Left ventricle myocardium inferior (tissue), 1 donor: ENCODE results near the gene SEMA3B. TPM values are rescaled to one million over a fixed set of nuclear protein-coding genes. Genes with fewer than 3 reads are reported as not detected.
A peak's percentile ranks its signal among the peaks of the same experiment; 100 is the strongest.

Experiments
- DNase-seq: peaks from one replicate; pipeline ENCODE4 v3.0.0-alpha.2; 2020
- H3K27ac ChIP-seq: fragments of 200-600 bp; replicated peaks from 2 replicates; pipeline ENCODE4 v1.8.0; 2021
- H3K27me3 ChIP-seq: fragments of 200-600 bp; 2 replicates; pipeline ENCODE4 v1.8.0; 2021; ENCODE audit warnings: low read depth
- H3K36me3 ChIP-seq: fragments of 200-600 bp; 2 replicates; pipeline ENCODE4 v1.8.0; 2021
- H3K4me1 ChIP-seq: fragments of 200-600 bp; 2 replicates; pipeline ENCODE4 v1.8.0; 2021
- H3K4me3 ChIP-seq: fragments of 200-600 bp; 2 replicates; pipeline ENCODE4 v1.8.0; 2021; ENCODE audit warnings: mild to moderate bottlenecking, moderate library complexity
- H3K9me3 ChIP-seq: fragments of 200-600 bp; replicated peaks from 2 replicates; pipeline ENCODE4 v1.8.0; 2021
- CTCF ChIP-seq: fragments of 200-600 bp; IDR thresholded peaks from 2 replicates; pipeline ENCODE4 v1.8.0; 2021; ENCODE audit warnings: antibody characterized with exemption, mild to moderate bottlenecking, borderline replicate concordance
- intact Hi-C: fragments of 100-400 bp; cut with micrococcal nuclease; formaldehyde crosslinking; loops from one replicate; pipeline ENCODE4 v1.11.0; 2022
- long read RNA-seq: library from polyadenylated mRNA; unstranded; transcript quantifications from one replicate; pipeline ENCODE4 v2.0.0, GENCODE V29; 2021
- total RNA-seq: library from RNA; stranded (reverse); fragmentation: NEBNext Ultra II Directional; extraction: Animal tissue kit (Norgen Biotek cat#: 25700); gene quantifications from one replicate; pipeline ENCODE4 v1.2.1, GENCODE V29; 2021
- donor health status: DM: no; HTN: yes; CAD: no; lungs with severe emphysema.

The SEMA3B gene
- total RNA-seq = 23.2 TPM
- long read RNA-seq, transcript SEMA3B-213 (18 exons, 2,925 nt) = major isoform, 18 of 114 reads
- long read RNA-seq, transcript SEMA3B-204 (17 exons, 2,755 nt) = minor isoform, 7 of 114 reads
- long read RNA-seq, partial matches to known transcripts = 10 of 114 reads
- long read RNA-seq, other reads (novel, unspliced or antisense) = 77 of 114 reads

GRCh38 chr3:50268703-50269451, at the start of gene SEMA3B:
Gene SEMA3B (plus strand): TSS chr3:50269147. CDS start chr3:50269241, 94 bp downstream.
- Histone ChIP-seq H3K4me1 (peaks cover 76% of the 10 kb centered on the region), H3K9me3 (no peaks in the 10 kb centered on the region), H3K36me3 (no peaks in the 10 kb centered on the region), H3K27ac (peak within 1 kb of the TSS; percentile 99), H3K27me3 (peaks cover 4% of the 10 kb centered on the region), H3K4me3 (peak within 1 kb of the TSS; percentile 70)
- intact Hi-C loops = no loop called here
- peak; percentile 60 for DNase-seq
- TF ChIP-seq CTCF = no peak

GRCh38 chr3:50219285-50219684, 49.7 kb upstream of the SEMA3B start:
- no peaks in the 10 kb centered on the region for H3K36me3 ChIP-seq
- no peak for DNase-seq
- no peak overlapping the region for H3K4me3 ChIP-seq
- peaks cover 9% of the 10 kb centered on the region for H3K4me1 ChIP-seq
- H3K27ac ChIP-seq = no peak overlapping the region
- intact Hi-C loops = no loop called here
- no peak for TF ChIP-seq CTCF
- H3K9me3 ChIP-seq = no peaks in the 10 kb centered on the region
- peaks cover 3% of the 10 kb centered on the region for H3K27me3 ChIP-seq

GRCh38 chr3:50220109-50220508, 48.8 kb upstream of the SEMA3B start:
- peaks cover 10% of the 10 kb centered on the region for H3K27me3 ChIP-seq
- no peak for TF ChIP-seq CTCF
- no peak overlapping the region for H3K4me3 ChIP-seq
- no peaks in the 10 kb centered on the region for H3K36me3 ChIP-seq
- H3K9me3 ChIP-seq = no peaks in the 10 kb centered on the region
- no peak overlapping the region for H3K27ac ChIP-seq
- intact Hi-C loops = no loop called here
- DNase-seq = no peak
- H3K4me1 ChIP-seq = peaks cover 9% of the 10 kb centered on the region

GRCh38 chr3:50221051-50221410, 47.9 kb upstream of the SEMA3B start:
- no peak for TF ChIP-seq CTCF
- no peak overlapping the region for H3K4me3 ChIP-seq
- no peak for DNase-seq
- no peaks in the 10 kb centered on the region for H3K36me3 ChIP-seq
- no peaks in the 10 kb centered on the region for H3K9me3 ChIP-seq
- H3K27me3 ChIP-seq = peaks cover 10% of the 10 kb centered on the region
- intact Hi-C loops = no loop called here
- H3K4me1 ChIP-seq = peaks cover 13% of the 10 kb centered on the region
- no peak overlapping the region for H3K27ac ChIP-seq

- no peak for TF ChIP-seq CTCF
- H3K4me1 ChIP-seq = peaks cover 19% of the 10 kb centered on the region
- H3K27me3 ChIP-seq = peaks cover 10% of the 10 kb centered on the region
- no peak for DNase-seq
- intact Hi-C loops = no loop called here
- no peaks in the 10 kb centered on the region for H3K36me3 ChIP-seq
- H3K27ac ChIP-seq = no peak overlapping the region
- H3K4me3 ChIP-seq = no peak overlapping the region
- no peaks in the 10 kb centered on the region for H3K9me3 ChIP-seq
Observed at GRCh38 chr3:50221411-50222168, 47.4 kb upstream of the SEMA3B start.
